ENCODE results near the gene PPAT.

GRCh38 chr4:56462157-56462556 lies 26.7 kb upstream of the PPAT start:
- TF ChIP-seq REST (IDR thresholded peaks at IDR 0.05; ENCODE audit: low read depth), result no peak
- TF ChIP-seq USF1 (IDR thresholded peaks at IDR 0.05), result no peak
- TF ChIP-seq TAF1 (IDR thresholded peaks at IDR 0.05; ENCODE audit: low read depth), result no peak
- no peak for TF ChIP-seq CREB1 (IDR thresholded peaks at IDR 0.05; ENCODE audit: low read depth)
- no peak for TF ChIP-seq EP300 (IDR thresholded peaks at IDR 0.05; ENCODE audit: borderline replicate concordance)
- TF ChIP-seq RAD21 (IDR thresholded peaks at IDR 0.05; ENCODE audit: low read depth), result no peak
- TF ChIP-seq ZBTB7A (IDR thresholded peaks at IDR 0.05; ENCODE audit: low read depth), result no peak
- no peak for TF ChIP-seq CEBPB (IDR thresholded peaks at IDR 0.05)
- TF ChIP-seq MAX (IDR thresholded peaks at IDR 0.05), result no peak
- no peak for TF ChIP-seq FOXM1 (IDR thresholded peaks at IDR 0.05; ENCODE audit: borderline replicate concordance, low read depth)
